HCT116 (cell line): ENCODE measurements around the gene SLC16A3. TPM values are rescaled to one million over a fixed set of nuclear protein-coding genes. Genes with fewer than 3 reads are reported as not detected.

Experiments
- ATAC-seq: fragments of 200-7000 bp; cut with Tn5 transposase; 2 replicates; pipeline ENCODE4 v1.9.1; 2020; ENCODE audit warnings: mild to moderate bottlenecking, moderate library complexity
- BruUV-seq: library from RNA; stranded (reverse); fragments of 400-500 nt; replicated peaks from 2 replicates; lab custom pipeline; 2021; lab: Mats Ljungman, UMichigan
- CTCF ChIA-PET: fragments of 300-600 bp; sonication (Branson Sonifier 250); formaldehyde crosslinking; loops from one replicate; lab custom pipeline; 2021; ENCODE audit warnings: antibody characterized with exemption; lab: Charles Lee
- POLR2A ChIA-PET: fragments of 300-600, 350-600 bp; sonication (Branson Sonifier 250); formaldehyde crosslinking; loops from one replicate; lab custom pipeline; 2021; ENCODE audit warnings: antibody characterized with exemption; lab: Charles Lee
- RAD21 ChIA-PET, 2 experiments: fragments of 300-600 bp; sonication (Branson Sonifier 250); formaldehyde crosslinking; loops; one replicate each; lab custom pipeline; 2023; ENCODE audit warnings: low total read pairs in 2 of 2; ENCODE audit not compliant: uncharacterized antibody in 2 of 2, unreplicated experiment in 2 of 2, low non-redundant PET in 1 of 2; lab: Charles Lee
- DNase-seq: peaks from one replicate; pipeline ENCODE4 v3.0.0-alpha.2; 2010; ENCODE audit warnings: low read depth, low spot score
- H2AFZ ChIP-seq: fragments of 200-600 bp; shearing (Covaris generic), sonication (generic); 2 replicates; pipeline ENCODE4 v1.6.1; 2017; ENCODE audit warnings: low read depth, mixed run types, mixed read lengths, antibody characterized with exemption, low read length; ENCODE audit not compliant: poor library complexity, severe bottlenecking
- H3K27ac ChIP-seq: 2 replicates; pipeline ENCODE4 v1.5.1; 2012; ENCODE audit warnings: low read depth, low read length
- H3K27me3 ChIP-seq: fragments of 200-600 bp; sonication (generic); 2 replicates; pipeline ENCODE4 v1.6.1; 2016; ENCODE audit warnings: mixed run types, low read length, mixed read lengths; ENCODE audit not compliant: insufficient read depth
- H3K36me3 ChIP-seq, 2 experiments: fragments of 200-500 bp in 1 of 2; fragments of 200-600 bp in 1 of 2; sonication (Bioruptor generic) in 1 of 2; sonication (generic) in 1 of 2; 2 replicates each; pipeline versions ENCODE4 v1.5.1 to v1.6.1; 2014 to 2016; ENCODE audit warnings: low read length in 2 of 2, inconsistent platforms in 1 of 2, mixed read lengths in 1 of 2, mixed run types in 1 of 2; ENCODE audit not compliant: insufficient read depth in 2 of 2, control insufficient read depth in 1 of 2
- H3K4me1 ChIP-seq, 2 experiments: fragments of 200-600 bp in 1 of 2; sonication (generic) in 1 of 2; 2 replicates each; pipeline versions ENCODE4 v1.5.1 to v1.6.1; 2012 to 2017; ENCODE audit warnings: low read length in 2 of 2, inconsistent platforms in 1 of 2, mild to moderate bottlenecking in 1 of 2, mixed read lengths in 1 of 2, mixed run types in 1 of 2, moderate library complexity in 1 of 2; ENCODE audit not compliant: insufficient read depth in 2 of 2, control insufficient read depth in 1 of 2
- H3K4me2 ChIP-seq: fragments of 200-600 bp; sonication (generic); 2 replicates; pipeline ENCODE4 v1.6.1; 2017; ENCODE audit warnings: mixed run types, low read length, mixed read lengths
- H3K4me3 ChIP-seq, 2 experiments: fragments of 200-600 bp in 1 of 2; sonication (generic) in 1 of 2; replicated peaks in 1 of 2; 2 replicates each; pipeline ENCODE4 v1.5.1; 2011 to 2016; ENCODE audit warnings: low read length in 2 of 2, control low read depth in 1 of 2, low read depth in 1 of 2, mild to moderate bottlenecking in 1 of 2, mixed read lengths in 1 of 2, mixed run types in 1 of 2
- H3K79me2 ChIP-seq: fragments of 200-600 bp; sonication (generic); 2 replicates; pipeline ENCODE4 v1.6.1; 2017; ENCODE audit warnings: mild to moderate bottlenecking, mixed run types, low read length, moderate library complexity, mixed read lengths; ENCODE audit not compliant: insufficient read depth
- H3K9ac ChIP-seq: fragments of 200-600 bp; sonication (generic); 2 replicates; pipeline ENCODE4 v1.6.1; 2016; ENCODE audit warnings: low read length, mixed read lengths
- H3K9me2 ChIP-seq: fragments of 200-600 bp; sonication (generic), shearing (Covaris generic); 2 replicates; pipeline ENCODE4 v1.6.1; 2017; ENCODE audit warnings: mixed run types, mild to moderate bottlenecking, moderate library complexity; ENCODE audit not compliant: insufficient read depth
- H3K9me3 ChIP-seq, 2 experiments: fragments of 200-500 bp in 1 of 2; fragments of 200-600 bp in 1 of 2; sonication (Bioruptor generic) in 1 of 2; sonication (generic) in 1 of 2; 2 replicates each; pipeline ENCODE4 v1.6.1; 2014 to 2017; ENCODE audit warnings: low read length in 2 of 2, mixed read lengths in 2 of 2, inconsistent platforms in 1 of 2, low read depth in 1 of 2, mild to moderate bottlenecking in 1 of 2, mixed run types in 1 of 2, moderate library complexity in 1 of 2; ENCODE audit not compliant: control insufficient read depth in 1 of 2, insufficient read depth in 1 of 2
- H4K20me1 ChIP-seq: fragments of 200-600 bp; sonication (generic), shearing (Covaris generic); 2 replicates; pipeline ENCODE4 v1.6.1; 2017; ENCODE audit warnings: mixed run types, mild to moderate bottlenecking, moderate library complexity; ENCODE audit not compliant: insufficient read depth
- ATF3 ChIP-seq: IDR thresholded peaks from 2 replicates; pipeline ENCODE4 v1.6.1; 2012
- CBX3 ChIP-seq: IDR thresholded peaks from 2 replicates; pipeline ENCODE4 v1.6.1; 2012; ENCODE audit warnings: low read depth
- CTCF ChIP-seq, 3 experiments: fragments of 200-600 bp in 1 of 3; sonication (generic) in 1 of 3; IDR thresholded peaks in 2 of 3; conservative IDR thresholded peaks in 1 of 3; 2 replicates each; pipeline ENCODE4 v1.5.1; 2012 to 2017; ENCODE audit warnings: low read depth in 2 of 3, low read length in 2 of 3, antibody characterized with exemption in 1 of 3, borderline replicate concordance in 1 of 3, control low read depth in 1 of 3, mild to moderate bottlenecking in 1 of 3, mixed read lengths in 1 of 3, mixed run types in 1 of 3, moderate library complexity in 1 of 3; ENCODE audit not compliant: insufficient read depth in 1 of 3
- FOSL1 ChIP-seq: IDR thresholded peaks from 2 replicates; pipeline ENCODE4 v1.6.1; 2012; ENCODE audit warnings: low read depth
- JUND ChIP-seq: IDR thresholded peaks from 2 replicates; pipeline ENCODE4 v1.6.1; 2012
- POLR2AphosphoS5 ChIP-seq: IDR thresholded peaks from 2 replicates; pipeline ENCODE4 v1.6.1; 2011; ENCODE audit warnings: mild to moderate bottlenecking, low read depth, low read length, moderate library complexity
- SP1 ChIP-seq: IDR thresholded peaks from 2 replicates; pipeline ENCODE4 v1.6.1; 2012; ENCODE audit warnings: low read depth
- TCF7L2 ChIP-seq: IDR thresholded peaks from 2 replicates; pipeline ENCODE4 v1.7.0; 2011; ENCODE audit warnings: borderline replicate concordance, inconsistent platforms; ENCODE audit not compliant: insufficient read depth, insufficient read length; ENCODE audit errors: extremely low read depth
- ZNF274 ChIP-seq: fragments of 200-500 bp; sonication (Bioruptor generic); IDR thresholded peaks from 2 replicates; pipeline ENCODE4 v1.6.1; 2014; ENCODE audit warnings: mild to moderate bottlenecking, low read depth, low read length, inconsistent platforms
- intact Hi-C: fragments of 100-400 bp; cut with micrococcal nuclease; formaldehyde crosslinking; loops from 2 replicates; pipeline ENCODE4 v1.10.0; 2022
- total RNA-seq: library from RNA; stranded (reverse); gene quantifications from one replicate; pipeline ENCODE4 v1.2.1, GENCODE V29; 2021; ENCODE audit not compliant: unreplicated experiment
- TF ChIP-seq, protein P1 (sequence below): IDR thresholded peaks from 2 replicates; pipeline ENCODE4 v1.6.1; 2012

Gene SLC16A3
- total RNA-seq, 1 experiment from 2014 or later, result 445 TPM

DNA sequence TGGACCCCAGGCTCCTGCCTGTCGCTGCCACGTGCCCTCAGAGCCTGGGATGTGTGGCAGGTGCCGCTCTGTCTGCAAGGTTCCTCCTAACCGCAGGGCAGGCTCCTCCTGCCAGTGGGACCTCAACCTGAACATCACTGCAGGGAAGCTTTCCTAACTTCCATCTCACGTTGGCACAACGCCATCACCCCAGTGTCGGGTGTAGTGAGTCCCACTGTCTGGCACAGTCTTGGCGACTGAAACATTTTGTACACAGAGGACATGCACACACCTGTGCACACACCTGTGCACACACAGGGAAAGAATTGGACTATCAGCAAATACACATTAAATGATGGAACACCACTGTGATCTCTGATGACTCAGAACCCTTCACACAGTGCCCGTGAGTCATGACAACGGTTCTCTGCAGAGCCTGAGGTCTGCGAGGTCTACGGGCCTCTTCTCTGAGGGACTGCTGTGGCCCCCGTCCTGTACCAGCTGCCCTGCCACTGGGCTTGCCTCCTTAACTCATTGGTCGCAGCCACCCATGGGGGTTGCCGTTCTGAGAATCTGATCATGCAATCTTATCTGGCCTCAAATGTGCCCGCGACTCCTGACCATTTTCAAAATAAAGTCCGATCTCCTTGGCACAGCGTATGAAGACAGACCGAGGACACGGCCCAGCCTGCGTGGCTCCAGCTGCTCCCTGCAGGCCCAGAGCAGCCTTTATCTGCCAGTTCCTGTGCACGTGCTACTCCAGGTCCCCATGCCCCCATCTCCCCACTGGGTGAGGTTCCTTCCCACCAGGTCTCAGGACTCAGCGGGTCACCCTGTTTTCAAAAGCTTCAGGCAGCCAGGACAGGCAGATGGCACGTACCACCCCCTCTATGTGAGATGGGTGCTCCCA, 23.8 kb upstream of the SLC16A3 start:
- H3K9ac ChIP-seq, result peak overlapping the region; percentile 60
- H4K20me1 ChIP-seq, result no peaks in the 10 kb centered on the region
- ChIA-PET RAD21 (interaction anchor here (1.4 to 1.7 kb wide), 2 partner anchors 24 to 25 kb away, joined by 5 to 6 read pairs; partner anchors contain the start of gene SLC16A3 (in 1 of the 2)), POLR2A (interaction anchor here (0.7 to 2.3 kb wide), 4 partner anchors 10 to 25 kb away, joined by 3 to 21 read pairs (median 8); partner anchors contain the start of gene SLC16A3), CTCF (interaction anchor here (0.8 to 1.8 kb wide), 7 partner anchors 10 to 174 kb away, joined by 3 to 10 read pairs (median 5); partner anchors contain the start of gene FASN)
- peak overlapping the region; percentile 76 for H3K4me2 ChIP-seq
- no peaks in the 10 kb centered on the region for H3K27me3 ChIP-seq
- no peak for DNase-seq
- ATAC-seq, result peak; percentile 81
- TF ChIP-seq JUND (peak; percentile 88), CTCF (IDR thresholded peaks at IDR 0.05 in 2 of 3, conservative IDR thresholded peaks at IDR 0.05 in 1 of 3; ENCODE audit: borderline replicate concordance in 1 of 3, insufficient read depth in 1 of 3, low read depth in 2 of 3, low read length in 2 of 3) (no peak), ZNF274 (no peak), SP1 (no peak; the same call in 1 of the 2 replicates), CBX3 (no peak), POLR2AphosphoS5 (peak; percentile 47), ATF3 (no peak), FOSL1 (peak; percentile 89), TCF7L2 (peak; percentile 44)
- TF ChIP-seq, protein P1, sequence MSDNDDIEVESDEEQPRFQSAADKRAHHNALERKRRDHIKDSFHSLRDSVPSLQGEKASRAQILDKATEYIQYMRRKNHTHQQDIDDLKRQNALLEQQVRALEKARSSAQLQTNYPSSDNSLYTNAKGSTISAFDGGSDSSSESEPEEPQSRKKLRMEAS, result peak; percentile 82
- H3K4me1 ChIP-seq, result peaks cover 35 to 53% of the 10 kb centered on the region in 2 experiments
- intact Hi-C loops, result loop anchor here (1.0 kb wide), 1 partner anchor 25 kb away; no protein-coding TSS in a partner anchor
- peak overlapping the region in 1 of 2 experiments; percentile 47; a peak in 3 of 4 replicates for H3K4me3 ChIP-seq
- H3K9me3 ChIP-seq, result no peaks in the 10 kb centered on the region
- H3K79me2 ChIP-seq, result peaks cover 19% of the 10 kb centered on the region; the same call in 1 of the 2 replicates
- H3K9me2 ChIP-seq, result no peaks in the 10 kb centered on the region
- peak overlapping the region; percentile 75 for H3K27ac ChIP-seq
- H2AFZ ChIP-seq, result no peak overlapping the region
- no TSS peak for BruUV-seq
- peaks cover 2 to 9% of the 10 kb centered on the region in 2 experiments; a peak in 3 of 4 replicates for H3K36me3 ChIP-seq
